HG03280 (cell line): ENCODE data around the gene VRK2.
"Not testable (repeated sequence)": the region's sequence is repeated elsewhere in the genome, so short reads cannot be mapped to it uniquely, and the experiment has no call there.

ENCODE experiments used
- ATAC-seq: cut with Tn5 transposase; IDR thresholded peaks from one replicate; pipeline ENCODE4 v1.9.1; 2021; ENCODE audit warnings: mild to moderate bottlenecking, moderate library complexity; ENCODE audit not compliant: unreplicated experiment

VRK2 gene

GRCh38 chr2:58157754-58158153 lies 111.1 kb downstream of the VRK2 start:
- ATAC-seq: no peak

GRCh38 chr2:58158481-58158880 lies 111.9 kb downstream of the VRK2 start:
- ATAC-seq: no peak

- no peak for ATAC-seq
Measured at GRCh38 chr2:58163913-58164312, 117.3 kb downstream of the VRK2 start.

GRCh38 chr2:58168130-58168529 lies 121.5 kb downstream of the VRK2 start:
- ATAC-seq: not testable (repeated sequence)

GRCh38 chr2:58169845-58170244 lies 123.2 kb downstream of the VRK2 start:
- ATAC-seq: not testable (repeated sequence)

- ATAC-seq: not testable (repeated sequence)
Measured at GRCh38 chr2:58170334-58170933, 123.8 kb downstream of the VRK2 start.

- ATAC-seq: not testable (repeated sequence)
Measured at GRCh38 chr2:58171831-58172230, 125.2 kb downstream of the VRK2 start.

- not testable (repeated sequence) for ATAC-seq
Measured at GRCh38 chr2:58177187-58177586, 130.6 kb downstream of the VRK2 start.

- ATAC-seq: not testable (repeated sequence)
Measured at GRCh38 chr2:58180175-58180574, 133.6 kb downstream of the VRK2 start.

- no peak for ATAC-seq
Measured at GRCh38 chr2:58180635-58181034, 134.0 kb downstream of the VRK2 start.

- ATAC-seq: no peak
Measured at GRCh38 chr2:58182527-58182926, 135.9 kb downstream of the VRK2 start.

GRCh38 chr2:58186501-58186900 lies 139.9 kb downstream of the VRK2 start:
- no peak for ATAC-seq

- not testable (repeated sequence) for ATAC-seq
Measured at GRCh38 chr2:58187022-58187421, 140.4 kb downstream of the VRK2 start.

GRCh38 chr2:58194458-58194857 lies 147.9 kb downstream of the VRK2 start:
- ATAC-seq: no peak

- ATAC-seq: no peak
Measured at GRCh38 chr2:58195662-58196061, 149.1 kb downstream of the VRK2 start.

- no peak for ATAC-seq
Measured at GRCh38 chr2:58197894-58198293, 151.3 kb downstream of the VRK2 start.

- ATAC-seq: no peak
Measured at GRCh38 chr2:58202404-58202803, 155.8 kb downstream of the VRK2 start.

GRCh38 chr2:58203018-58203417 lies 156.4 kb downstream of the VRK2 start:
- no peak for ATAC-seq

- no peak for ATAC-seq
Measured at GRCh38 chr2:58204195-58204959, 157.8 kb downstream of the VRK2 start.

- no peak for ATAC-seq
Measured at GRCh38 chr2:58206785-58207184, 160.2 kb downstream of the VRK2 start.

- ATAC-seq: no peak
Measured at GRCh38 chr2:58207189-58207588, 160.6 kb downstream of the VRK2 start.
